Effector CD8-positive, alpha-beta T cell (primary cell): ENCODE data around the gene PRSS23.
"Not testable (repeated sequence)": the region's sequence is repeated elsewhere in the genome, so short reads cannot be mapped to it uniquely, and the experiment has no call there.

Experiments used
- DNase-seq: peaks from one replicate; lab custom pipeline; 2025; lab: John Stamatoyannopoulos, UW

Gene PRSS23

DNA sequence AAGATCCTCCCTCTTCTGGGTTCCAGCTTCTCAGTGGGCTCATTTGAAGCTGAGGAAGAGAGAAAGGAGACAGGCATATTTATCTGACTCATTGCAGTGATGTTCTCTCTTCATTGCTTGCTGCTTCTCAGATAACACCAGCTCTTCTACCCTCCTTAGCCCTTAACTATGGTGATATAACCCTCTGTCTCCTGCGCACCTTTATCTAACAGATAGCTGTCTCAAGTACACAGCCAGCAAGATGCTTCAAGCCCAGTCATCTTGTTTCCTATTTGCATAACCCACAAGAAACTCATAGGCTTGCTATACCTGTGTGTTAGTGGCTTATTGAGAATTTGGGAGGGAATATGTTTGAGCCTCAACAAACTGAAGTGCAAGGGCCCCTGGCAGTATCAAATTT lies 12.6 kb downstream of the PRSS23 start:
- no peak for DNase-seq

DNA sequence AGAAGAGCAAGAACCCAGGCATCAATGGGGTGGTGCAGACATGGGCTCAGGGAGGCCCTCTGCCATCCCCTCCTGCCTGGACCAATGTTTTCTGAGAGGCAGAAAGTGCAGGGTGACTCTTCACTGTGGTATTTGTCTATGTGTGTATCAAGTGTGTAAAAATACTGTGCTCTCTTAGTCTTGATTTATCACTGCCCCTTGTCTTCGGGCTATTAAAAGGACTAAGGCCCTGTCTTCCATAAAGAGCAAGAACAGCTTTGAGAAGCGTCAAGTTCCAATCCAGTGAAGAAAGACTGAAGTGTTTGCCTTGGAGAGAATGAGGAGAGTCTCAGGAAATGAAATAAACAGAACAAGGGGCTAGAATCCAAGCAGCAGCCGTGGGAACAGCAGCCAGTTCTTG lies 14.4 kb downstream of the PRSS23 start:
- DNase-seq: no peak

DNA sequence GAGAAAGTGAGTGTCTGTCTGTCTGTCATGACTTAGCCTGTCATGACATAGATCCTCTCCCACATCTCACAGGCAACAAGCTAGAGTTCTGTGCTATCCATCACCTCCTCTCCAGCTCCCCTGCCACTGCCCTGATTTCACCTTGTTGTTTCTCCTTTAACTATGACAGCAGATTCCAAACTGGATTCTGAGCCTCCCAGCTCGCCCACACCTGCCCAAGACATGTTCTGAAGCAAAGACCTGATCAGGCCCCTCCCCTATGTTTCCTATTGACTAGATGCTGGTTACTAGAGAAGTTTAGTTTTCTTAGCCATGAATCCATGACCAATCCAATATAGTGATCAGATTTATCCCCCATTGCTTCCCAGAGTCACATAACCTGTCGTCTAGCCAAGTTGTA lies 15.4 kb downstream of the PRSS23 start:
- DNase-seq: no peak

DNA sequence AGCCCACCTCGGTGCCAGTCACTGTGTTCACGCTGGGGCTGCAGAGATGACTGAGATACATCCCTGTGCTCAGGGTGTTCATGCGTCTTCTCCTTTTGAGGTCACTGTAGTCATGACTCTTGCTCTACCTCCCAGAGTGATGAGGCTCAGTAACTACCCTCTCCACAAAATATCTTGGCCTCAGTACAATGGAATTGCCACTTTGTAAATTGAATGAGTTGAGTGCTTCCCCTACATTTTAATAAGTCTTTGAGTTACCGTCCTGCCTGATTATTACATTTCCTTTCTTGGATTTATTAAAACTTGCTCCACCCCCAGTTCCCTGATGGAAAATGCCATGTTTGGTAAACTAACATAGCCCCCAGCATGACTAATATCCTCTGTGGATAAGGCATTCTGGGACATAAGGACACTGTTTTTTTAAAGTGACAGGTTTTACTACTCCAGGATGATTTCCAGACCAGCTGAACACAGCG lies 15.9 kb downstream of the PRSS23 start:
- DNase-seq: no peak

DNA sequence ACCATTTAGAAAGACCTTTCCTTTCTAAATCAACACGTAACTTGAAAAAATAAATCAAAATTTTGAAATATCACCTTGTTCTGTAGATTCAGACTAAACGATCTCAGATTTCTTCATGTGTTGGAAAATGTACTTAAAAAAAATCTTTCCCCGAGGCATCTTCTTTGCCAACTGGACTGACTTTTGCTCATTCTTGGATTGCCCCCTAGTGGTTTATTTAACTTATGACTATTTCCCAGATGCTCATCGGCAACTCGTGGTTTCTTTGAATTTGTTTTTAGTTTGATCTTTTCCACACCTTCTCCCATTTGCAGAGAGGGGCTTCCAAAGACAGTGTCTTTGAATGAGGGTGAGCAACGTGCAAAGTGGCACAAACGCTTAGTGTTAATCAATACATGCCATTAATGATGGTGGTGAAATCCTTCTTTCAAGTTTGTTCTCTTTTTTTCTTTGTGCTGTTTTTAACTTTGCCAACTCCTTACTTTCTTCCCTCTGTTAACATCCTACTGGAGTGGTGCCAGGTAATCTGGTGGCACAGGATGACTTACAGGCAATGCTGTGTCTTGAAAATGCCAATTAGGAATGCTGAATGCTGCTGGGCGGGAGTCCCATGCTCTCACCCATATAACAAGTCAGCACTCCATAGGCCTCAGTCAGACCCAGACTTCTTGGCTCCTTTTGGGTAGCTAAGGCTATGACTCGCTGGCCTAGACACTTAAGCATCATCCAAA lies 18.3 kb downstream of the PRSS23 start:
- DNase-seq: no peak

DNA sequence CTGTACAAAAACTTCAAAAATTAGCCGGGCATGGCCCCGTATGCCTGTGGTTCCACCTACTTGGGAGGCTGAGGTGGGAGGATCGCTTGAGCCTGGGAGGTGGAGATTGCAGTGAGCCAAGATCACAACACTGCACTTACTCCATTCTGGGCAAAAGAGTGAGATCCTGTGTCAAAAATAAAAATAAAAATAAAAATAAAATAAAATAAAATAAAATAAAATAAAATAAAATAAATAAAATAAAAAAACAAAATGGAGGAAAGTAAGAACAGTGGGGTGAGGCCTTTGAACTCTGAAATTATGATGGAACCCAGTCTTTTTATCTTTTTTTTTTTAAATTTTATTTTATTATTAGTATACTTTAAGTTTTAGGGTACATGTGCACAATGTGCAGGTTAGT lies 23.8 kb downstream of the PRSS23 start:
- DNase-seq: not testable (repeated sequence)

DNA sequence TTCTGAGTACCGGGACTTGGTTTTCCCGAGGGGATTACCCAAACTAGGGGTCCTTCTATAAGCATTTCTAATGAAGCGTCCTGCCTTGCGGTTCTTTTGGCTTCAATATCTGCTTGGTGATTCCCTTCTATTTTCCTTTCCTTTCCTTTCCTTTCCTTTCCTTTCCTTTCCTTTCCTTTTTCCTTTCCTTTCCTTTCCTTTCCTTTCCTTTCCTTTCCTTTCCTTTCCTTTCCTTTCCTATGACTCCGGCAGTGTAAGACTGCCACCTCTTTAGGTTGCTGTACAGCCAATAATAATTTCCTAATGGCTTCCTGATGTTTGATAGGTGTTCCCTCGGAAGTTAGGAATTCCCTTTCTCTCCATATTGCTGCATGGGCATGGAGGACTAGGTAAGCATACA lies 34.0 kb downstream of the PRSS23 start:
- DNase-seq: not testable (repeated sequence)

DNA sequence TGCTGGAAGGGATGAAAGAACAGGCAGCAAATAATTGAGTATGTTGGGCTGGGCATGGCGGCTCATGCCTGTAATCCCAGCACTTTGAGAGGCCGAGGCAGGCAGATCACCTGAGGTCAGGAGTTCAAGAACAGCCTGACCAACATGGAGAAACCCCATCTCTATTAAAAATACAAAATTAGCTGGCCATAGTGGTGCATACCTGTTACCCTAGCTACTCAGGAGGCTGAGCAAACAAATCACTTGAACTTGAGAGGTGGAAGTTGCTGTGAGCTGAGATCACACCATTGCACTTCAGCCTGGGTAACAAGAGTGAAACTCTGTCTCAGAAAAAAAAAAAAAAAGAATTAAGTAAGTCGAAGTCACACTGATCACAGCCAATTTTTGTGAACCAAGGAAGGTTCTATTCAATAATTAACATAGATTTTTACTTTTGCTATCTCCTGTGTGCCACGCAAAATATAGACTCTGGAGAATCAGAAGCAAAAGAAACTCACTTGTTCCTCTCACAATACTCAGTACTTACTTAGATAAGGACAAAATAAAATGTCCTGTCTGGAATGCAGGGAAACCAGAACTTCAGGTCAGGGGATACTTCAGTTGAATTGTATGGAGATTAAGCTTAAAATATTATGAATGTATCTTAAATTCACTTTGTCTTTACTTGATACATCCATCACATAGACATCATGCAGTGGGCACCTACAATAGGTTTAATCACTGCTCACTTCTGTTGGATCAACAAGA lies 44.6 kb downstream of the PRSS23 start:
- not testable (repeated sequence) for DNase-seq

DNA sequence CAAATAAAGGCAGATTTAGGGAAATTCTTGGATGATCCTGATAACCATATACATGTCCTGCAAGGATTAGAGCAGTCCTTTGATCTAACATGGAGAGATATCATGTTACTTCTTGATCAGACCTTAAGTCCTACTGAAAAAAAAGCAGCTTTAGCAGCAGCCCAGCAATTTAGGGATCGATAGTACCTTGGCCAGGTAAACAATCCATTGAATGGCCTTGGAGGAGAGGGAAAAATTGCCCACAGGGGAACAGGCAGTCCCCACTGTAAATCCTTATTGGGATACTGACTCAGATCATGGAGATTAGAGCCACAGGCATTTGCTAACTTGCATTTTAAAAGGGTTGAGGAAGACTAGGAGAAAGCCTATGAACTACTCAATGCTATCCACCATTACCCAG lies 47.8 kb downstream of the PRSS23 start:
- no peak for DNase-seq

DNA sequence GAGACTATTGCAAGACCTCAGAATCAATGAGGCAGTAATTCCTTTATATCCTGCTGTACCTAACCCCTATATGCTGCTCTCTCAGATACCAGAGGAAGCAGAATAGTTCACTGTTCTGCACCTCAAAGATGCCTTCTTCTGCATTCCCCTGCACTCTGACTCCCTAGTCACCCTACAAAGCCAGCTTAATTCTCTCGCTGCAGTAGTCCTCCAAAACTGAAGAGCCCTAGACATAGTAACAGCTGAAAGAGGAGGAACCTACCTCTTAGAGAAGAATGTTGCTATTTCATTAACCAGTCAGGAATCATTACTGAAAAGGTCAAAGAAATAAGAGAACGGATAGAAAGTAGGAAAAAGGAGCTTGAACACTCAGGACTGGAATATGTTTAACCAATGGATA lies 49.3 kb downstream of the PRSS23 start:
- no peak for DNase-seq
